CD1c-positive myeloid dendritic cell (primary cell): ENCODE results near the gene TXNRD1.
"Not testable (repeated sequence)": the region's sequence is repeated elsewhere in the genome, so short reads cannot be mapped to it uniquely, and the experiment has no call there.

Source experiments
- DNase-seq: peaks from one replicate; pipeline ENCODE4 v3.0.0-alpha.2; 2016; ENCODE audit errors: extremely low spot score

The TXNRD1 gene

GRCh38 chr12:104323899-104324298 lies 108.3 kb downstream of the TXNRD1 start:
- no peak for DNase-seq

DNA sequence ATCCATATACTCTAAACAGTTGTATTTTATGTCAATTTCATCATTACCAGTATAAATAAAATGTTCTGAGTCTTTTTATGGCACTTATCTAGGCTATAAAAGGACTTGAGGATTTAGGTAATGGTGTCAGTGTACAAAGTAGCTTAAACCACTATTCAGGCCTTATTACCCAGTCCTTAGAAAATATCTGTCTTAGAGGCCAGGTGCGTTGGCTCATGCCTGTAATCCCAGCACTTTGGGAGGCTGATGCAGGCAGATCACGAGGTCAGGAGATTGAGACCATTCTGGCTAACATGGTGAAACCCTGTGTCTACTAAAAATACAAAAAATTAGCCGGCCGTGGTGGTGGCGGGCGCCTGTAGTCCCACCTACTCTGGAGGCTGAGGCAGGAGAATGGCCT lies 112.7 kb downstream of the TXNRD1 start:
- DNase-seq, result not testable (repeated sequence)

- no peak for DNase-seq
Measured at GRCh38 chr12:104328790-104329189, 113.2 kb downstream of the TXNRD1 start.

GRCh38 chr12:104329707-104330532 lies 114.3 kb downstream of the TXNRD1 start:
- DNase-seq, result no peak

- no peak for DNase-seq
Measured at GRCh38 chr12:104331376-104331775, 115.8 kb downstream of the TXNRD1 start.

DNA sequence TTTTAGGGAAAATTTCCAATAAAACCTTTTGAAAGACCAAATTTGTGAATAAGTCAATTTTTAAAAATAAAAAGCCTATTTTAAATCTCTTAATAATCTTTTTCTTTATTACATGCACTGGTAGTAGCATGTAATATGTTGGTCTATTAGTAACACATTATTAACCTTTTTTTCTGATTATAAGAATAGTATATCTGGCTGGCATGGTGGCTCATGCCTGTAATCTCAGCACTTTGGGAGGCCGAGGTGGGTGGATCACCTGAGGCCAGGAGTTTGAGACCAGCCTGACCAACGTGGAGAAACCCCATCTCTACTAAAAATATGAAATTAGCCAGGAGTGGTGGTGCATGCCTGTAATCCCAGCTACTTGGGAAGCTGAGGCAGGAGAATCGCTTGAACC lies 116.7 kb downstream of the TXNRD1 start:
- not testable (repeated sequence) for DNase-seq

GRCh38 chr12:104333692-104334255 lies 118.2 kb downstream of the TXNRD1 start:
- no peak for DNase-seq

DNA sequence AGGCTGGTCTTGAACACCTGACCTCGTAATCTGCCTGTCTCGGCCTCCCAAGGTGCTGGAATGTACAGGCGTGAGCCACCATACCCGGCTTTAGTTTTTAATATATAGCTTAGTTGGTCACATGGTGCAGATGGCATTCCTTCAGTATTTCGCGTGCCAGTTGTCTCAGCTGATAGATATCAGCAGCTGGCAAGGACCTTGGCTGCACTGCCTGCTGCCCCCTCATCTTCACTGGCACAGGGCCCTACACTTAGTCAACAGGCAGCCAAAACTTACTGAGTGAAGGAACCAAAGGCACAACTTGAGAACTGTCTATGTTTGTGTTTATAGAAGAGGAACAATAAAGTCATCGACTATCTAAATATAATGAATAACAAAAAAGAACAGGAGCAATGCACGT lies 119.0 kb downstream of the TXNRD1 start:
- DNase-seq, result no peak

GRCh38 chr12:104336115-104336514 lies 120.5 kb downstream of the TXNRD1 start:
- DNase-seq, result no peak

DNA sequence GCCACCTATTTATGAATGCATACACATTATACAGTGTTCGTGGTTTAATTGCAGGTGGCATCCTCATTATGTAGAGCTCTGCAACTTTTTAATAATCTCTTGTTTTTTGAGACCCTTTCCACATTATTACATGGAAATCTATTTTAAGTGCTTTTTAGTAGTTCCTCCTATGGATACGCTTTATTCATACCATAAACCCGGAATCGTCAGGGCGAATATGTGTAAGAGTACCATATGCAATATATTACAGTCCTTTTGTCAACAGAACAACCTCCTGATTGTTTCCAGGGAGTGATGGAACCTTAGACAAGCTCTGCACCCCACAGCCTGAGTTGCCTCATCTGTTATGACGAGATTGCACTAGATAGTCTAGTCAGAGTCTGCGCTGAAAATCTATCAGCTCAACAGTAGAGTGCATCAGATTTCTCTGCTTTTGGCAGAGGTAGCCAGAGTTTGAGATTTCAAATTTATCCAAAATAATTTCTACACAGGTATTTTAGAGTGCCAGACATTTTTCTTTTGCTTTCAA lies 121.5 kb downstream of the TXNRD1 start:
- no peak for DNase-seq

DNA sequence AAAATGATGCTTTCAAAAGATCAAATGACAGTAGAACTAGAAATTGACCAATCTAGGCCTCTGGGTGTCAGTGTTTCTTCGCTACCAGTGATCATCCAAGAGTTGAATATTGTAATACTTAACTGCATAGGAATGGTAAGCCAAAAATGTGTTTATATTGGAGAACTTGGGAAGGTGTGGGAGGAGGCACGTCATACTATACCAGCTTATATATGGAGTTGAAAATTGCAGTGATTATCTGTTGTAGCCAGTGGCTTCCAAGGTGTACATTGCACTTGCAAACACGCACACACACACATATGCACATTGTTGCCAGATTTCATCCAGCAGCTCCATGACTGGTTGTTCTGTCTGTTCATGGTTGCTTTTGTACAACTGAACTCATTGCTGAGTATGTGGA lies 124.1 kb downstream of the TXNRD1 start:
- DNase-seq, result no peak

GRCh38 chr12:104340177-104340576 lies 124.6 kb downstream of the TXNRD1 start:
- no peak for DNase-seq

GRCh38 chr12:104340925-104341611 lies 125.5 kb downstream of the TXNRD1 start:
- DNase-seq, result no peak

DNA sequence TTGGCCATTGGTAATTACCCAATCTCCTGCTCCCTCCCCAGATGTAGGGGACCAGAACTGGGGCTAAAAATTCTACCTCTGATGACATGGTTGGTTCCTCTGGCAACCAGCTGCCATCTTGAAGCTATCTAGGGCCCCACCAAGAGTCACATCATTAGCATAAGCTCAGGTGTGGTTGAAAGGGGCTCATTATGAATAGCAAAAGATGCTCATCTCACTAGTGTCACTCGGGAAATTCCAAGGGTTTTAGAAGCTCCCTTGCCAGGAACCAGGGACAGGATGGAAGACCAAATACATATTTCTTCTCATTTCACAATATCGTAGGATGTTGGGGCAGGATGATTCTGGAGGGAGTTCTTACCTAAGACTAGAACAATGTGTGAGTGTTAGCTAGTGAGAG lies 126.6 kb downstream of the TXNRD1 start:
- no peak for DNase-seq

- DNase-seq, result no peak
Measured at GRCh38 chr12:104342635-104343249, 127.2 kb downstream of the TXNRD1 start.

GRCh38 chr12:104344682-104345081 lies 129.1 kb downstream of the TXNRD1 start:
- no peak for DNase-seq

DNA sequence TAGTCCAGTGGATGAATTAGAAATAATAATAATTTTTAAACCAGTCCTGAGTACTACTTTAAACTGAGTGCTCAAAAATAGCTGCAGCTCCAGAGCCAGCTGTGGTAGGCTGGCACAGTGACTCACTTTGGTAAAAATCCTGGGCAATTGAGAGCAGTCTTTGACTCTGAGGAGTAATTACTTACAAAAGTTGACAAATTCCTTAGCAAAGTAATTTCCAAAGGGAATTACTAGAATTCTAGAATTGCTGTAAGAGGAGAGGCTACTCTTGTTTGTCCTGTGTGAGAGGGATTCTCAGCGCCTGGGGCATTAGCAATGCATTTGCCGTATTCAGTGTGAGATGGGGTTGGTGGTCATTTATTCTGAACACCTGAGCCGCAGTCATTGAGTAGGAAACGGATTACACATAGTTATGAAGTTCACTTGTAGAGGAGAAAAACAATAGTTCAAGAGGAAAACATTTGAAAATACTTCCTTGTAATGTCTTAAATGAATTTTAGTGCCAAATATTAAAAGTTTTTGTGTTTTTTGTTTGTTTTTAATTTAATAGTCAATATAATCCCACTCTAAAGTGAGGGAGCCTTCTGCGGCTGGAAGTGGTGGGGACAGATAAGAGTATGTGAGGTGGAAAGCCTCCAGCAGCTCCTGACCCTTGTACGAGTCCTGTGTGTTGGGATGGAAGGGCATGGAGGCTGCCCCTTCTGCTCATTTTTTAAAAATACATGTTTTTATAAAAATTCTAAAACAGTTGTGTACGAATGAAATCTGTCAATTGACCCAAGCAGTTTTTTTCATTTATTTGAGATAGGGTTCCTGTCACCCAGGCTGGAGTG lies 129.9 kb downstream of the TXNRD1 start:
- no peak for DNase-seq

DNA sequence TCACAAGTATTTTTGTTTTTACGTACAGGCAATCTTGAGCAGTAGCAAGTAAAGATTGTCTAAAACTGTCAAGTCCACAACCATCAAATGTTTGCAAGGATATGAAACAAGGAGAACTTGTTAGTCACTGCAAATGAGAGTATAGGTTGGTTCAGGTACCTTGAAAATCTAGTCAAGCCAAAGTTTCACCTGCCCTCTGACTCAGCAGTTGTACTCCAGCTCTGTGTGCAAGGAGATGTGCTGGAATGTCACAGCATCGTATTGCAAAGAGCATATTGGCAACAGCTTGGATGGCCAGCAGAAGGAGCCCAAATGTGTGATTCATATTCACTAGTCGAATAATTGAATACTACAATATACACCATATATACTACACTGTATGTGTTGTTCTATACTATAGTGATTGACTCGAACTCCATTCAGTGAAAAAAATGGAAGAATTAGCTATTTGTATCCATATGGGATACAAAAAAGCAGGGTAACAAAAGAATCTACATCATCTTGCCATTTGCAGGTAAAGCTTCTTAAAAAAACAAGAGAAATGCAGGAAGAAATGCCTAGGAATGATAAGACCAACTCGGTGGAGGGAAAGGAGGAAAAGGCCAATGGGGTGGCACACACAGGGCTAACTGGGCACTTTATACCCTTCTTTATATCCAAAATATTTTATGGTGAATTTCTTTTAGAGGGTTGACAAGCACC lies 131.9 kb downstream of the TXNRD1 start:
- DNase-seq, result no peak

DNA sequence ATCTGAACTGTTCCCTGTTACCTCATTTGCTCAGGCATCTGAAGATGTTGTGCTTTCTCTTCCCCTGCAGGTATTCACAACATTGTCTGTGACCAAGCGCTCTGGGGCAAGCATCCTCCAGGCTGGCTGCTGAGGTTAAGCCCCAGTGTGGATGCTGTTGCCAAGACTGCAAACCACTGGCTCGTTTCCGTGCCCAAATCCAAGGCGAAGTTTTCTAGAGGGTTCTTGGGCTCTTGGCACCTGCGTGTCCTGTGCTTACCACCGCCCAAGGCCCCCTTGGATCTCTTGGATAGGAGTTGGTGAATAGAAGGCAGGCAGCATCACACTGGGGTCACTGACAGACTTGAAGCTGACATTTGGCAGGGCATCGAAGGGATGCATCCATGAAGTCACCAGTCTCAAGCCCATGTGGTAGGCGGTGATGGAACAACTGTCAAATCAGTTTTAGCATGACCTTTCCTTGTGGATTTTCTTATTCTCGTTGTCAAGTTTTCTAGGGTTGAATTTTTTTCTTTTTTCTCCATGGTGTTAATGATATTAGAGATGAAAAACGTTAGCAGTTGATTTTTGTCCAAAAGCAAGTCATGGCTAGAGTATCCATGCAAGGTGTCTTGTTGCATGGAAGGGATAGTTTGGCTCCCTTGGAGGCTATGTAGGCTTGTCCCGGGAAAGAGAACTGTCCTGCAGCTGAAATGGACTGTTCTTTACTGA lies 132.9 kb downstream of the TXNRD1 start:
- no peak for DNase-seq

GRCh38 chr12:104348994-104349494 lies 133.5 kb downstream of the TXNRD1 start:
- no peak for DNase-seq
